Testis (tissue), 2 donors: ENCODE measurements around the gene LRRC49.

ENCODE experiments used
- POLR2A ChIP-seq: fragments of 450-650 bp; IDR thresholded peaks from one replicate; pipeline ENCODE4 v1.6.1; 2017; ENCODE audit warnings: antibody characterized with exemption, mild to moderate bottlenecking, moderate library complexity
- TF ChIP-seq, protein P1 (sequence below), 3 experiments: fragments of 450-650 bp in 2 of 3; fragments of 200-600 bp in 1 of 3; sonication (generic) in 1 of 3; IDR thresholded peaks; one replicate each; pipeline ENCODE4 v1.5.1; 2016 to 2019; ENCODE audit warnings: antibody characterized with exemption in 3 of 3, mild to moderate bottlenecking in 2 of 3, moderate library complexity in 1 of 3

DNA sequence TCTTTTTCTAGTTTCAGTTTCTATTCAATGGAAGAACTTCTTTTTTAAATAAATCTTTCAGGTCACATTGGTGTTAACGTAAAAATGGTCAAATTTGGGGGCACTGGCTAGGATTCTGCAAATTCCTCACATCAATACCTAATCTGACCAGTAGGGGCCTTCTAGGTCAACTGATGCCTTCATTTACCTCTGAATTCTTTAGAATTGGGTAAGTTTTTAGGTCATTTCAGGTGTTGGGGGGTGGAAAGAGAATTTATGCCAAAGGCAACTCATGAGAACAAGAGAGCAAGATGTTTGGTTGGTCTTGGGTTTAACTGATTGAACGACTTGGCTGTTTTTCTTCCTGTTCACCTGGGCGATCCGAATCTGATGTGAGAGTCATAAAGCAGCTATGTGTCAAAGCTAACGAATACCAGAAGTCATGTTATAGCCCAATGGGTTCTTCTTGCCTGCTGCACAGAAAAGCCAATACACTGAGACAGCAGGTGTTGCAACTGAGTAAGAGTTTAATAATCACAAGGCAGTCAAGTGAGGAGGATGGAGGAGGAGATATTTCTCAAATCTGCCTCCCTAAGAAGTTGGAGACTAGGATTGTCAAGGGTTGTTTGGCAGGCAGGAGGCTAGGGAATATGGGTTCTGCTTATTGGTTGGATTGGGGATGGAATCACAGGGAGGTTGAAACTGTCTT, 15.3 kb downstream of the LRRC49 start:
- no peak for TF ChIP-seq POLR2A
- TF ChIP-seq, protein P1, sequence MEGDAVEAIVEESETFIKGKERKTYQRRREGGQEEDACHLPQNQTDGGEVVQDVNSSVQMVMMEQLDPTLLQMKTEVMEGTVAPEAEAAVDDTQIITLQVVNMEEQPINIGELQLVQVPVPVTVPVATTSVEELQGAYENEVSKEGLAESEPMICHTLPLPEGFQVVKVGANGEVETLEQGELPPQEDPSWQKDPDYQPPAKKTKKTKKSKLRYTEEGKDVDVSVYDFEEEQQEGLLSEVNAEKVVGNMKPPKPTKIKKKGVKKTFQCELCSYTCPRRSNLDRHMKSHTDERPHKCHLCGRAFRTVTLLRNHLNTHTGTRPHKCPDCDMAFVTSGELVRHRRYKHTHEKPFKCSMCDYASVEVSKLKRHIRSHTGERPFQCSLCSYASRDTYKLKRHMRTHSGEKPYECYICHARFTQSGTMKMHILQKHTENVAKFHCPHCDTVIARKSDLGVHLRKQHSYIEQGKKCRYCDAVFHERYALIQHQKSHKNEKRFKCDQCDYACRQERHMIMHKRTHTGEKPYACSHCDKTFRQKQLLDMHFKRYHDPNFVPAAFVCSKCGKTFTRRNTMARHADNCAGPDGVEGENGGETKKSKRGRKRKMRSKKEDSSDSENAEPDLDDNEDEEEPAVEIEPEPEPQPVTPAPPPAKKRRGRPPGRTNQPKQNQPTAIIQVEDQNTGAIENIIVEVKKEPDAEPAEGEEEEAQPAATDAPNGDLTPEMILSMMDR (IDR thresholded peaks at IDR 0.05), result peak in 2 of 3 experiments; percentile 20 to 37
